Sciatic nerve (tissue), 2 donors: ENCODE measurements around the gene RPS21. TPM values are rescaled to one million over a fixed set of nuclear protein-coding genes. Genes with fewer than 3 reads are reported as not detected.
"Not testable (repeated sequence)": the region's sequence is repeated elsewhere in the genome, so short reads cannot be mapped to it uniquely, and the experiment has no call there.

ENCODE experiments used
- ATAC-seq: fragments of 200-7000 bp; cut with Tn5 transposase; one replicate; pipeline ENCODE4 v1.9.1; 2020; ENCODE audit warnings: mild to moderate bottlenecking, moderate library complexity
- DNase-seq: peaks from one replicate; pipeline ENCODE4 v3.0.0-alpha.2; 2020; ENCODE audit warnings: low spot score
- intact Hi-C: fragments of 100-400 bp; cut with DNase I; formaldehyde crosslinking; loops from one replicate; pipeline ENCODE4 v1.14.2; 2022
- total RNA-seq: library from RNA; stranded (reverse); fragmentation: NEBNext Ultra II Directional; extraction: Animal tissue kit (Norgen Biotek cat#: 25700); gene quantifications from one replicate; pipeline ENCODE4 v1.2.1, GENCODE V29; 2021
- donor health status: DM: no; HTN: no; CAD: no.
- donor health status: DM: no; HTN: no; CAD: no.

The RPS21 gene
- total RNA-seq, 1 donor from 2014 or later: 986 TPM

DNA sequence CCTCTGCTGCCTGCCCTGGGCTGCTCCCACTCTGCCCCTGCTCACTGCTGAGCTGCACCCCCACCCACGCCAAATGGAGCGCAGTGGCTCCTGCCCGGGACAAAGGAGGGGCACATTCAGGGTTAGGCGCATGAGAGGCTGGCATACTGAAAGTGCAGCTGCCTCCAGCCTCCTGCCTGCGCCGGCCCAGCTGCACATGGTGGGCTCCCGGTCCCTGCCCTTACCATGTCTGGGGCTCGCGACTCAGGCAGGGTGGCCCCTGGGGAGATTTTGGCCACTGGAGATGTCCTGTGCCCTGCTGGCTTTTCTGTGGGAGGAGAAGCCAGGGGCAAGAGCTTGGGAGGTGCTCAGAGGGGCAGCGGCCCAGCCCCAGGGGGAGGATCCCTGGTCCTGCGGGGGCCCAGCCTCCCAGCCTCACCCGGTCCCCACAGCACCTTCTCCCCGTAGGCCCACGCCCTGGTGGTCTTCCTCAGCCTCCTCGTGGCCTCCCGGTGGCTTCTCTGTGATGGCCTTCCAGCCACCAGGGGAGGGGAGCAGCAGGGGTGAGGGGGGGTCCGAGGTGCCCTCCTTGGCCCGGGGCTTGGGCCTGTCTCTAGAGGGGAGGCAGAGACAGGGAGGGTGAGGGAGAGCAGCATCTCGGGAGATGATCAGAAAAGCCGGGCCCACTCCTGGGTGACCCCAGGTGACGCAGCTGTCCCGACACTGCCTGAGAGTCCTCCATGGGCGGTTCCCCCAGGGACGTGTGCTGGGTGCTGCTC is 28.6 kb downstream of the RPS21 start:
- intact Hi-C loops: no loop called here
- no peak for ATAC-seq
- DNase-seq: no peak

GRCh38 chr20:62416651-62417637 is 30.0 kb downstream of the RPS21 start:
- DNase-seq: no peak
- intact Hi-C loops: no loop called here
- ATAC-seq: no peak

- intact Hi-C loops: no loop called here
Observed at GRCh38 chr20:62417981-62418708, 31.2 kb downstream of the RPS21 start.

DNA sequence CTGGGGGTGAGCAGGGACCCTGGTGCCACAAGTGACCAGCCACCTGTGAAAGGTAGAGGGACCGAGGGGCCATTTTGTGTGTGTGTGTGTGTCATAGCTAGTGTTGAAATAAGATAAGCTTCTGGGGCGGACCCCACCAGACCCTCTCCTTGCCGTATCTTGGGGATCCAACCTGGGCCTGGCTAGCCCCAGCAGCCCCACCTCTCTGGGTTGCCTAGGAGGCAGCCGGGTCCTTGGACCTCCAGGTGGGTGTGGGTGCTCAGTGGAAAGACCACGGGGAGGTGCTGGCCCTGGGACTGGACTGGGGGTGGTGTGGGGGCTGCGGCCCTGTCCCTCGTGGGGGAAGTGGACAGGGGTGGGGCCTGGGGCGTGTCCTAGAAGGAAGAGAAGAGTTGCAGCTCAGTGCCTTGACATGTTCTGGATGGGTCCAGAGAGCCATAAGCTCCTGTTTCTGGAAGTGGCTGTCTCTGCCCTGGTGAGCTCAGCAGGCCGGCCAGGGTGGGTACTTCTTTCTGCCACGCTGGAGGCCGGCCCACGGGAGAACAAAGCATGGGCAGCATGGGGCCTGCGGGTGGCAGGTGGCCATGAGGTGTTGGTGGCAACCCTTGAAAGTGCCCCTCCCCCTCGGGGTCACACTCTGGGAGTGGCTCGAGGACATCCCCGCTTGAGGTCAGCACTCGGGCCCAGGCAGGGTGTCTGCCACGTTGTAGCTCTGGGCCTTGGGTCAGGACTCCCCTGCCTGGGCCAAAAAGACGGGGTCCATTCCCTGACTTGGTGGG is 32.0 kb downstream of the RPS21 start:
- intact Hi-C loops: no loop called here
- no peak for ATAC-seq
- DNase-seq: no peak

More at GRCh38 chr20:62417981-62418708, 31.2 kb downstream of the RPS21 start:
- ATAC-seq (no peak), DNase-seq (no peak)

DNA sequence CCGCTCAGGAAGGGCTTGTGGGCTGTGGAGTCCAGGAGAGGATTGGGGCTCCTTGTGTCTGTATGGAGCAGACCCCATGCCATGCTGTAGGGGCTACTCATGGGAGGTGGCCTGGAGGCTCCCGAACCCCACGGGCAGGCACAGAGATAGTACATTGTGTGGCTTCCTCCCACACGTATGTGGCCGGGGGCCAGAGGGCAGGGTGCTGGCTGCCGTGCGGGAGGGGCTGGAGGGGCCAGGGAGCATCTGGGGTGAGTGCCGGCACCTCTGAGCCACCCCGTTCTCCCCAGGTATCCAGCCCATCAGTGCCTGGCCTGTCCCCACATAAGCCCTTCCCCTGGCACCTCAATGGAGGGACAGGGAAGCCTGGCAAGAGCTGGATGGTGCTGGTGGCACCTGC is 32.9 kb downstream of the RPS21 start:
- intact Hi-C loops: no loop called here
- no peak for DNase-seq
- ATAC-seq: no peak

- DNase-seq: no peak
- no peak for ATAC-seq
- intact Hi-C loops: no loop called here
Observed at GRCh38 chr20:62420846-62421715, 34.2 kb downstream of the RPS21 start.

GRCh38 chr20:62421716-62421990 is 34.8 kb downstream of the RPS21 start:
- intact Hi-C loops: no loop called here
- no peak for DNase-seq
- ATAC-seq: no peak

- ATAC-seq: no peak
- DNase-seq: no peak
- intact Hi-C loops: no loop called here
Observed at GRCh38 chr20:62422636-62423325, 35.9 kb downstream of the RPS21 start.

DNA sequence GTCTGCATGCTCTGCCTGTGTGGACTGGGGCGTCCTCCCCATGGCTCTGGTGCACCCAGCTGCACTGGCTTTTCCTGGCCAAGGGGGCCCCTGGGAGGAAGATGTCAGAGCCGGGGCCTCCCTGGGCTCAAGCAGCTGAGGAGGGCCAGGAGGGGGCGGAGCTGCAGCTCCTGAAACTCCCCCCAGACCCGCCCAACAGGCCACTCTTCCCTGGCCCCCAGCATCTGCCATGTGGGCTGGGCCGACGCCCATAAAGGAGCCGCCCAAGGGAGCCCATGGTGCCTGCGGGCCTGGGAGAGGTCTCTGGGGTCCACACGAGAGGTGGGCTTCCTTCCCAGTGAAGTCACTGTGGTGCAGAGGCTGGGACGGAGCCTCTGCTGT is 36.4 kb downstream of the RPS21 start:
- ATAC-seq (no peak), DNase-seq (no peak)
- intact Hi-C loops: no loop called here

- no peak for DNase-seq
- intact Hi-C loops: no loop called here
- no peak for ATAC-seq
Observed at GRCh38 chr20:62424249-62425107, 37.6 kb downstream of the RPS21 start.

DNA sequence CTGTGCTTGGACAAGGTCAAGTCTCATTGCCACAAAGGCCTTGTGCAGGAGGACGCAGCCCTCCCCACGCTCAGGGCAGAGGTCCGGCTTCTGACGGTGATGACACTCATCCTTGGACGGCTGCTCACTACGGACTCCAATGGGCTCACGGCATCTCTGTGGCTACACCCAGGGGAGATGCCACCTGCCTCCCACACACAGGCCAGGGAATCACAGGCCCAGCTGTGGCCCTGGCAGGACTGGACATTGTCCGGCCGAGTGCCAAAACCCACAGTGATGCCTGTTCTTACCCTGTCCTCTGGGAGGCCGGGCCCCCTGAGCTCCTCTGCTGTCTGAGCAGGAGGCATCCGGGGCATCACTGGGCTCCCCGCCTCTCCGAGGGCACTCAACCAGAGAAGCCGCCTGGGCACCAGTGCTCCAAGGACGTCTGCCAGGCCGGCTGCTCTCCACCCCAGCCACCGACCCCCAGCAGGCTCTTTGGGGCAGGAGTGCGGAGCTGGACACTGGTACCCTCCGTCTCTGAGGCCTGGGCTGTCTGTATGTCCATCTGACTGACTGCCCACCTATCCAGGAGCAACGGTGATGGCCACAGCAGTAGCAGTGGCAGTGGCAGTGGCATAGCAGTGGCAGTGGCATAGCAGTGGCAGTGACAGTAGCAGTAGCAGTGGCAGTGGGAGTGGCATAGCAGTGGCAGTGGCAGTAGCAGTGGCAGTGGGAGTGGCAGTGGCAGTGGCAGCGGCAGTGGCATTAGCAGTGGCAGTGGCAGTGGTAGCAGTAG is 38.6 kb downstream of the RPS21 start:
- no peak for DNase-seq
- no peak for ATAC-seq
- intact Hi-C loops: no loop called here

- intact Hi-C loops, ATAC-seq, DNase-seq: not testable (repeated sequence)
Observed at GRCh38 chr20:62426059-62426348, 39.1 kb downstream of the RPS21 start.

- intact Hi-C loops: no loop called here
- no peak for ATAC-seq
- no peak for DNase-seq
Observed at GRCh38 chr20:62426699-62427131, 39.8 kb downstream of the RPS21 start.

- intact Hi-C loops: no loop called here
- no peak for ATAC-seq
- no peak for DNase-seq
Observed at GRCh38 chr20:62427172-62428001, 40.5 kb downstream of the RPS21 start, which contains the start of gene RBBP8NL. RBBP8NL (minus strand) TSS chr20:62427539; CDS start chr20:62419647, 7,892 bp downstream.

DNA sequence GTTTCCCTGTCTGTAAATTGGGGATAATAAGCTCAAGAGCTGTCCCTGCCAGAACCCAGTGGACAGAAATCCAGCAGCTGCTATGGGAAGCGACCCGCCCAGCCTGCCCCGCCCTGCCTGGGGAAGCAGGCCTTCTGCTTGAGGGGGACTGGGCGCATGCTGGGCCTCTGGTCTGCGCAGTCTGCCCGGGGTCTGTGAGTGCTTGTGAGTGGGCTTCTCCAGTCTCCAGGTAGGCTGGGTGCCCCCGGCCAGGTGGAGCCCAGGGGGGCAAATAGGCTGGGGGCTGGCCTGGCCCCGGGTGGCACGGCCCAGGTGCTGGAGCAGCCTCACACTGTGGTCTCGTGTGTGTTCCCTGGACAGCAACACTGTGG is 41.1 kb downstream of the RPS21 start:
- DNase-seq: no peak
- intact Hi-C loops: no loop called here
- no peak for ATAC-seq
